Frontal cortex (tissue), 4 donors: ENCODE results near the gene ENTPD6. TPM values are rescaled to one million over a fixed set of nuclear protein-coding genes. Genes with fewer than 3 reads are reported as not detected.
"Not testable (repeated sequence)": the region's sequence is repeated elsewhere in the genome, so short reads cannot be mapped to it uniquely, and the experiment has no call there.

Source experiments
- DNase-seq, 2 donors: peaks; one replicate each; pipeline ENCODE4 v3.0.0; 2012; ENCODE audit warnings: low spot score in 2 of 2
- FAIRE-seq: peaks from 2 replicates; lab custom pipeline; 2012; peaks lifted over from hg19 to GRCh38; lab: Jason Lieb, UNC
- total RNA-seq: library from RNA; depleted of rRNA; stranded (reverse); fragments of >200 nt; gene quantifications from one replicate; pipeline ENCODE4 v1.2.3, GENCODE V29; 2014
- donor health status: control.
- donor health status: control.
- donor health status: control.

ENTPD6 gene
- total RNA-seq, 1 donor from 2014 or later = 48.5 TPM

DNA sequence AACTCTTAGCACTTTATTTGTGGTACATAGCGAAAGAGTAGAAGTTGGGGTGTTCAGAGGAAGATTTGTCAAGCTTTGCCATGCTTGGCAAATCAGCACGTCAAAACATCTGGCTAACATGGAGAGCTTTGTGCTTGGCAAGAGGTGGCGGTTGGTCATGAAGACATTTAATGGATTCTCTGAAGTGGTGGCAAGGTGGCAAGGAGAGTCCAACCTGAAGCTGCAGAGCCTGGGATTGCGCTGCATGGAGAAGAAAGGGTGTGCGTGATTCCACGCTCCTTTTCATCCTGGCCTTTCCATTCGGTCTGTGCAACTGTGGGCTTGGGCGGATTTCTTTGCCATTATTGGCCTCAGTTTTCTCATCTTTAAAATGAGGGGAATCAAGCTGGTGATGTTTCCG lies 55.5 kb downstream of the ENTPD6 start:
- no peak for FAIRE-seq
- no peak for DNase-seq

DNA sequence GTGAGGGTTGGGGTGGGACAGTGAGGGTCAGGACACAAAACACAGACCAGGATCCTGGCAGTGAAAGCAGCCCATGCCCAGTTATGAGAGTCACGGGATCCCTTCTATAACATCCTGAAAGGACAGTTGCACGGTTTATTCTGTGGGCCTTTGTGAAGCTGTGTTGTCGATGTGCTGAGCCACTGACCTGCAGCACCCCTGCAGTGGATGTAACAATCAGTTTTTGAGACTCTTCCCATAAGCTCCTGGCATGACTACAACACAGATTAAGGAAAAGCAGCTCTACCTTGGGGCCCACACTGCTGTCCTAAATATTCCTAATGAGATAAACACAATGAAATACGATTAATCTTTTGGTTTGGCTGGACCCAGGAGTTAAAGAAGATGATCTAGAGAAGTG lies 56.0 kb downstream of the ENTPD6 start:
- DNase-seq (no peak), FAIRE-seq (no peak)

DNA sequence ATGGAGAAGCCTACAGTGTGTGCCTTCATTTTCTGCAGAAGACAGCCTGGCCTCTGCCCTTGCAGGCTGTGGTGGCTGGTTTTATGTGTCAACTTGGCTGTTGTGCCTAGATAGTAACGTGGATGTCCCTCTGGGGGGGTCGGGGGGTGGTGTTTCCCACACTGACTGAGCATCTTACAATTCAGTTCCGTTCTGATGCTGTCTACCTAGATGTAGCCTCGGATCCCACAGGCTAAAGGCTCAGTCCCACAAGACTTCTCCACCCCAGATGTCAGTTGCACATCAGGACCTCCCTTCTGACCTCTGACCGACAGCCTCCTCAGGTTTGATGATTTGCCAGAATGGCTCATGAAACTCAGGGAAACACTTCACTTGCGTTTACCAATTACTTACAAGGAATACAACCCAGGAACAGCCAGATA lies 56.7 kb downstream of the ENTPD6 start:
- no peak for DNase-seq
- FAIRE-seq = no peak

DNA sequence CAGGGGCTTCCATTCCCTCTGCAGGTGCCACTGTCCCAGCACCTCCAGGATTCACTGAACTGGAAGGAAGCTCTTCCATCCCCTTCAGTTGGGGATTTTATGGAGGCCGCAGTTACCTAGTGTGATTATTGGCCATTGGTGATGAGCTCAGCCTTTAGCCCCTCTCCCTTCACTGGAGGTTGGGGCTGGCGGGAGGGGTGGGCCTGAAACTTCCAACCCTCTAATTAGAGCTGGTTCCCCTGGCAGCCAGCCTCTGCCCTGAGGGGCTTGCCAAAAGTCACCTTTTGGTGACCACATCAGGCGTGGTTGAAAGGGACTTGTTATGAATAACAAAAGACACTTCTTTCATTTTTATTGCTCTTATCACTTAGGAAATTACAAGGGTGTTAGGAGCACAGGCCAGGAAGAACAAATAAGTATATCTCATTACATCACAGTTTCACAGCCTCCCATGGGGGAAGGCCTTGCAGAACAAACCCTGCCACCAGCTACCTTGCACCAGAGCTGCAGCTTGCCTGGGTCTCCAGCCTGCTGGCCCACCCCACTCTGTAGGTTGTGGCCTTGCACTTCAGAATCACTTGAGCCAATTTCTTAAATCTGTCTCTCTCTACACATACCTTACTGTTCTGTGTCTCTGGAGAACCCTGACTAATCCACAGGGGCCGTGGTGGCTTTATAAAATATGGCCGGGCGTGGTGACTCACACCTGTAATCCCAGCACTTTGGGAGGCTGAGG lies 57.3 kb downstream of the ENTPD6 start:
- DNase-seq = no peak

DNA sequence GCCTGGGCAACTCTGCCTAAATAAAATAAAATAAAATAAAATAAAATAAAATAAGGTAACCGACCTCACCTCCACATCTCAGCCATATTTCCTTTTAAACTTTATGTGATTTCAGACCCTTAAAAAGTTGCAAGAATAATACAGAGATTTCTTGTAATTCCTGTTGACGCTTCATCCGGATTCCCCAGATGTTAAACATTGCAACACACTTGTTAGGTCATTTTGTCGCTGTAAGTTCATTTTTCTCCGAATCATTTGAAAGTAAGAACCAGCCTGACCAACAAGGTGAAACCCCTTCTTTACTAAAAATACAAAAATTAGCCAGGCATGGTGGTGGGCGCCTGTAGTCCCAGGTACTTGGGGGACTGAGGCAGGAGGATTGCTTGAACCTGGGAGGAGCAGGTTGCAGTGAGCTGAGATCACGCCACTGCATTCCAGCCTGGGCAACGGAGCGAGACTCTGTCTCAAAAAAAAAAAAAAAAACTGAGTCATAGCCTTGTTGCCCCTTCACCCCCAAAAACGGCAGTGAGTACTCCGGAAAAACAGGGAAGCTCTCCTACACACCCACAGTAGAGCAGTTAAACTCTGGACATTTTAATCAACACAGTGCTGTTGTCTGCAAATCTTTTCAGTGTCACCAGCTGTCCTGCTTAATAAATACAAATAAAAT lies 58.2 kb downstream of the ENTPD6 start:
- FAIRE-seq (no peak), DNase-seq (no peak)

More for the DNA sequence above, 57.3 kb downstream of the ENTPD6 start:
- no peak for FAIRE-seq

DNA sequence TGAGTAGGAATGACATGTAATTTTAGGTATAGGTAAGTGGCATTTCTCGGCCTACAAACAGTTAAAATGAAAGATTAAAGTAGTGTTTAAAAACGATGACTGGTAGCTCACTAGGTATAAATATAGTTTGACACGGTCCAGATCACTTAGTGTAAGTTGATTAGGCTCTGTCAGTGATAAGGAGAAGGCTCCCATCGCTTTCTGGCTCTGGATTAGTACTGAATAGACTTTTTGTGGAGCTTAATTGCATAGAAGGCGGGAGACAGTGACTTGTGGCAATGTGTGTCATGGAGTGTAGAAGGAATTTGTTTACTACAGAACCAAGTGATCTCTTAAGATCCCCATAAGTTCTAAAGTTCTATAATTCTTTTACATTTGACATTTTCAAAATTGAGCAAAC lies 59.1 kb downstream of the ENTPD6 start:
- no peak for DNase-seq
- FAIRE-seq = no peak

DNA sequence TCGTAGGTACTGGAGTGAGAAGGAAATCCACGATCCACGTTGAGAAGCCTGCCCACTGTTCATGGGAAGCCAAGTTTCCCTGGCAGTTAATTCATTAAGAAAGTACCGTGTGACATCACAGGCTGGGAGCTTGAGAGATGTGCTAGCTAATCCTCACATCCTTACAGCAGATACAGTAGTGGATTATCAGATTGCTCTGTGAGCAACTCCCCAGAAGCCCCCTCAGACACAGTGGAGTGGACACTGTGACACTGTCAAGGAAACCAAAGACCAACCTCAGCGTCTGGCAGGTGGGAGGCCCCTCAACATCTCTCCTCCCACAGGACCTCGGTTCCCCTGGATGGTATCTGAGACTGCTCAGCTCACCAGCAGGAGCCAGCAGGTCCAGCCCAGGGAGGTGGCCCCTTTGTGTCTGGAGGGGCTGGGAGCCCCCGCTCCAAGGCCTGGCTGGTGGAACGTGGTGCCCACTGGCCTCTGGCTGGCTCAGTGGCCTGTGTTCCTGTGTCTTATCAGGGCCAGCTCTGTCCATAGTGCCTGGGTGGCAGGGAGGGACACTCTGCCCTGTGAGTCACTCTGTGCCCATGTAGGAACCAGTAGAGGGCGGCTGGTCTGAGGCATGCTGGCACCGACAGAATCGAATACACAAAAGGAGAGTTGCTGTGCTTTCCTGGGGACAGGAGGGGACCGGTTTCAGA lies 59.6 kb downstream of the ENTPD6 start:
- FAIRE-seq = no peak
- no peak for DNase-seq

DNA sequence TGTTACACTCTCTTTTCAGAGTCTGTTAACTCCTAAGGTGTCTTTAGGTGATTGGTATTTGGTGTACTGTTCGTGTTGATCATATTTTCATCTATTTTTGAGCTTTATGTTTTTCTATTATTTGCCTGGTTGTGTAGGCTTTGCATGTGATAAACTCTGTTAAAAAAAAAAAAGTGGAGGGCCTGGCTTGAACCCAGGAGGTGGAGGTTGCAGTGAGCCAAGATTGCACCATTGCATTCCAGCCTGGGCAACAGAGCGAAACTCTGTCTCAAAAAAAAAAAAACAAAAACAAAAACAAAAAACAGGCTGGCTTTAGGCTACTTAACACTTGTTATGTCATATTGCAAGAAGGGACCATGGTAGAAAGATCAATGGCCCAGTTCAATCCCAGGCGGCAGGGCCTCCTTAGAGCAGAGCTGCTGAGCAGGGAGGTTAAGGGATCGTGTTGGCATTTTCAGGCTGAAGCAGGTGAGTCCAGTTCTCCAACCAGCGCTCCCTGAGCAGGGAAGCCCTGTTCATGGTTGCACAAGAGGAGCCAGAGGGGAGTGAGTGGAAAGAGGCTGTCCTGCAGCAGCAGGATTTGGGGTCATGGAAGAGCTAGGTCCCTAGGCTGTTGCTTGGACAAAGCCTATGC lies 60.8 kb downstream of the ENTPD6 start:
- no peak for FAIRE-seq
- no peak for DNase-seq

DNA sequence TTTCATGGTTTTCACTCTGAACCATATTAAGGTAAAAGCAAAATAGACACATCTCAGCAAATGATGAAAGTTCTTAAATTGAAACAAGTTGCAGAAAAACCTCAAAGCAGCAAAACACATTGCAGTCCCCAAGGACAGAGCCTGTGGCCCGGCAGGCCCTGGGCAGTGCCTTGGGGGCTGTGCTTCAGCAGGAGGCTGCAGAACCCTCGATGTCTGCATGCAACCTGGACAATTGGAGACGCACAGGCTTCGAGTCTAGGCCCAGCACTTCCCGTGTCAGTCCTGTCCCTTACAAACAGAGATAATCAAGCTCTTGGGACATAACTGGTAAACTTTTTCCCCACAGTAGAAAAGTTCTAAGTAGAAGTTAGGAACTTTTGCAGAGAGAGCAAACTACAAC lies 61.6 kb downstream of the ENTPD6 start:
- no peak for DNase-seq
- no peak for FAIRE-seq

DNA sequence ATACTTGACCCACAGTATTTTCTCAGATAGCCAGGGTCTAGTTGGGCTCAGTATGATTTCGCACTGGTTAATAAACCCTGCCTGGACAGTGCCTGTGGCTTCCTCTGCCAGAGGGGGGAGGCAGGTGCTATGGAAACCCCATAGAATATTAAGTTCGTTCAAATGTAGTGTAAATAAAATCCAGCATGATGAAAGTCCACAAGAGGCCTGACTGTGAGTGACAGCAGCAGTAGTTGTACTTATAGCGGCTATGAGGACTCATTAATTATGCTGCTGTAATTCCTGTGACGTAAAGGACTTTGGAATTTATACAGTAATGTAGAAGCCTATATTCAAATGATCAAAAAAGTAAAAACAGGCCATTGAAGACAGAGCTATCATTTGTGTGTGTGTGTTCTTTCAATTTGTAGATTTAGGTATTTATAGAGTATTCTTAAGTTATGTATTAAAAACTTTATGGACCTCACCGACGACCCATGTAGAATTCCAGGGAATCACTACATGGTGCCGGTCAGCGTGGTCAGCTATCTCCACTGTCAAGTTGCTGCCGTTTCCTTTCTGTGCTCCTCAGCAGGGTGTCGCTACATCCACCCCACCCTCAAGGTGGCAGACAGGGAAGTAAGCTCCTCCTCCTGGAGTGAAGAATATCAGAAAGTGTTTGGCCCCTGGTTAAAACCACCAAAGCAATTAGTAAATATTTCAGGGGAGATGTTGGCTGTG lies 62.4 kb downstream of the ENTPD6 start:
- FAIRE-seq (no peak), DNase-seq (no peak)

DNA sequence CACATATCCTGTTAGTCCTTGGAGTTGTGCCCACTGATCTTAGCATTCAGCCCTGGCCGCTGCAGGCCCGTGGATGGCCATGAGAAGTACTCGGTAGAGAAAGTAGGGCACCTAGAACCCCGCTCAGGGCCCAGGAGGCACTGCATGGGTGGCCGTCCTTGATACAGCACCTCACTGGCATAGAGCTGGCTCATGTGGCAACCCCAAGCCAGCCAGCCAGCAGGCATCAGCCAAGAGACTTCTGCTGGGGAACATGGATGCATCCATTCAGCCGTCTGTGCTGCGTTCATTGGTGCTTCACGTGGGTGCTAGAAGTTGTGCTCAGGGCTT lies 62.9 kb downstream of the ENTPD6 start:
- FAIRE-seq = no peak
- no peak for DNase-seq

DNA sequence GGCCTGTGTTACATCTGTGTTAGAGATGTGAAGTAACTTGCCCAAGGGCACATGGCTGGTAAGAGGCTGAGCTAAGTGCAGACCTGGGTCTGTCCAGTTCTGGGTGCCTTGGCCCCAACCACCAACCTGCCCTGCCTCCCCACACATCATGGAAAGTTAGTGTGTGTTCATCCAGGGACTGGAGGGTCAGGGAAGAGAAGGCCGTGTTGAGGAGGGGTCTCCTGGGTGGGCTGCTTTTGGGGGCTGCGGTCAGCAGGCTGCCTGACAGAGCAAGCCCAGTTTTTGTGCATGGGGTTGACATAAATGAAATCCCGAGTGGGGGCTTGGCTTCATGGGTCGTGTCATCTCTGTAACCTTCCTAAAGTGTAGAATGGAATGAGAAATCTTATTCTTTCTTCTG lies 63.3 kb downstream of the ENTPD6 start:
- FAIRE-seq (no peak), DNase-seq (no peak)

DNA sequence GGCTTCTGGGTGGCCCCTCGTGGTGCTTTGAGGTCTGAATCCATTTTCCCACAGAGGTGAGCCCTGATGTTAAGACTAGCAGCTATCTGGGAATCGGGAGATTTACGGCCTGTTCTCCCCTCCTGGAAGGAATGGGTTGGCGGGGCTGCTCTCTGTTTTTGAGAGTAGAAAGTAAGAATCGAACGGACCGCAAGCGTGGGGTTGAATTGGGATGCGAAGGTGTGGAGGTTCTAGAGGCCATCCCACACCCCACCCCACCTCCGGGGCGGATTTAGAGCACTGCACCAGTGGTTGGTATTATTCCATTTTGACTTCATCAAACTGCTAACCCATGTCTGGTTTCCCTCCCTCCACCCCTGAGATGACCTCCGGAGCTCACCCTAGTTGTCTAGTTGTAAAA lies 63.8 kb downstream of the ENTPD6 start:
- DNase-seq = no peak
- no peak for FAIRE-seq

DNA sequence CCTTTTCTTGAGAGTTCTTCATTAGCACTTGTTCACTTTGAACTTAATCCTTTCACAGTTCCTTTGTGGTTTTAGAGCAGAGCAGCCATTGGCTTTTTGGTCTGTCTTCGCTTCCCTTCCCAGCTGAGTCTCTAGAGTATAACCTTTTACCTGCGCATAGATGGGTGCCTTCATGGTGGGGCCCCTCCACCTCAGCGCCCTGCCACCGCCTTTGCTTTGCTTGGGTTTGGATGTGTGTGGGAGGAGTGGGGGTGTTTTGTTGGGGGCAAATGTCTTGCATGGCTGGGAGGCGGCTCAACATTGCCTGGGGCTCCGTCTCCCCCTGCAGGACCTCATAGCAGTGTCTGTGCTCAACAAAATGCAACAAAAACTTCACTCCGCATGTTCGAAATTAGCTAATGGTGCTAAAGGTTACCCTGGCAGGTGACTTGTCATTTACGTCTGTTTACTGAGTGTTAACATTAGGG lies 64.3 kb downstream of the ENTPD6 start:
- DNase-seq = no peak
- FAIRE-seq = no peak

DNA sequence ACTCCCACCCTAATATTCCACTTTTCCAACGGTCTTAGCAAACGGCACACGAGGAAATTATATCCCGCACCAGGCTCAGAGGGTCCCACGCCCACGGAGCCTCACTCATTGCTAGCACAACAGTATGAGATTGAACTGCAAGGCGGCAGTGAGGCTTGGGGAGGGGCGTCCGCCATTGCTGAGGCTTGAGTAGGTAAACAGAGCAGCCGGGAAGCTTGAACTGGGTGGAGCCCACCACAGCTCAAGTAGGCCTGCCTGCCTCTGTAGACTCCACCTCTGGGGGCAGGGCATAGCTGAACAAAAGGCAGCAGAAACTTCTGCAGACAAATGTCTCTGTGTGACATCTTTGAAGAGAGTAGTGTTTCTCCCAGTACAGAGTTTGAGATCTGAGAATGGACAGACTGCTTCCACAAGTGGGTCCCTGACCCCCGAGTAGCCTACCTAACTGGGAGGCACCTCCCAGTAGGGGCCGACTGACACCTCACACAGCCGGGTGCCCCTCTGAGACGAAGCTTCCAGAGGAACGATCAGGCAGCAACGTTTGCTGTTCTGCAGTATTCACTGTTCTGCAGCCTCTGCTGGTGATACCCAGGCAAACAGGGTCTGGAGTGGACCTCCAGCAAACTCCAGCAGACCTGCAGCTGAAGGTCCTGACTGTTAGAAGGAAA lies 65.4 kb downstream of the ENTPD6 start:
- FAIRE-seq, DNase-seq: not testable (repeated sequence)

DNA sequence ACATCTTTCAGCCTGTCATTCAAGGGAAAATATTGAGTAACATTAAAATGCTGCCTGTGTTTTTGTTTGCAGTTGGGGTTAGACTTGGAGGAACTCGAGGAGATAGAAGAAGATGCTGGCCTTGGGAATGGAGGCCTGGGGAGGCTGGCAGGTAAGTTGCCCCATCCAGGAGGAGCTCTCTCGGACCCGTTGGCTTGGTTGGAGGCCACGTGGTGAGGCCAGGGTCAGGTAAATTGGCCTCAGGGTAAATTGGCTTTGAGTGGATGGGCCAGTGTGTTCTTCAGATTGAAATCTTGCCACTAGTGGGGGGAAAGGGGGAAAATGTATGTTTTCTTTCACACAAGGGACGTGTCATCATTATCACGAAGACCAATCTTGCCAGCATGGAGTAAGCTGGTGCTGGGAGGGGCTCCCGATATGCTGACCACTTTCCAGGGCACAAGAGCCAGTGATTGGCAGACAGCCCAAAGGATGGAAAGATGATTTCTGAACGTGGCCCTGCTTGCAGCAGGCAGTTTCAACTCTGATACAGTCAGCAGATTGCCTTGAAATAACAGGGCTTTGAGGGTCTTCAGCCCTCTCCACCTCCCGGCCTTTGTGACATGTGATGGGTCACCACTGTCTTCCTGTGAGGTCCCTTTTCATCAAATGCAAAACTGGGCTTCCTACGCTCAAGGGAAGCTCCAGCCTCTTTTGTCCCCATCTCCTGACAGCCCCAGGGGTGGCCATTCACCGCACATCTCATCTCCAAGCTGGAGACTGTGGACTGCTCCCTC lies 73.7 kb downstream of the ENTPD6 start:
- no peak for DNase-seq
- no peak for FAIRE-seq

DNA sequence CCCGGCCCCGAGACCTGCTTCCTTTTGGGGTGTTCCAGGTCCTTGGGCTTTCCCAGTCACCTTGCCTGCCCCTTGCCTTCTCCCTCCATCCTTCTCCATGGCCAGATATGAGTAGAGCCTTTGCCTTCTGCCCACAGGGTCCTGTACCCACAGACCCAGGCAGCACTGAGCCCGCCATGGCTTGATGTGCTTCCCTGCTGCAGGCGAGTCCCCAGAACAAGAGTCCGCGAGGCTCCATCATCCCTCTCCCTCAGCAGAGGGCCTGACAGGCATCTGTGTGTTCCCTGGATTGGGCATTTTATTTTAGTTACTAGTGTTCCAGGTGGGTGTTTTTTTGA lies 74.3 kb downstream of the ENTPD6 start:
- FAIRE-seq (no peak), DNase-seq (no peak)

DNA sequence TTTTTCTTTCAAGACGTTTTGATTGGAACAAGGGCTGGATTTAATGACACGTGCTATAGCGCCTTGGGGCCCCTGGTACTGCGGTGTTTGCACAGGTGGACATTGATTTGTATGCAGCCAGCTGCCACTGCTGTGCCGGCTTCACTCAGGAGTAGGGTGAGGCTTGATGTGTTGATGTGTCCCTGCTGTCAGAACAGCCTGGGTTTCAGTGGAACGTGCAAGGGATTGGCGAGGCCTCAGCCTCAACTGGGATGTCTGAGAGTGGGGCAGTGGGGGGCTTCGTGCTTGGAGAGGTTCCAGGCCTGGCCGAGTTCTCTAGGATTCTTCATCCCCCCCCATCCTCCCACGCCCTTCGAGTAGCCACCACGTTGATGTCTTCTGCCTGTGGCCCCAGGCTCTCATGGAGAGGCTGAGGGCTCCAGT lies 75.3 kb downstream of the ENTPD6 start:
- DNase-seq (no peak), FAIRE-seq (no peak)
